GM08714 (cell line): Measurements from ENCODE around the gene ROBO2.

ENCODE experiments used
- H3K4me3 ChIP-seq: fragments of 200-500 bp; sonication (Bioruptor generic); 2 replicates; pipeline ENCODE4 v1.5.1; 2014; ENCODE audit warnings: mild to moderate bottlenecking, low read length, inconsistent platforms
- ZNF274 ChIP-seq: IDR thresholded peaks from 2 replicates; pipeline ENCODE4 v1.6.1; 2012; ENCODE audit warnings: mild to moderate bottlenecking, low read depth, low read length

Gene ROBO2

GRCh38 chr3:77039606-77040171 lies at the start of gene ROBO2:
ROBO2 (plus strand) TSS chr3:77040099; CDS start chr3:77040786, 687 bp downstream.
- no peak for TF ChIP-seq ZNF274
- peak within 1 kb of the TSS; percentile 23; the same call in 1 of the 2 replicates for H3K4me3 ChIP-seq

GRCh38 chr3:76990606-76991005 lies 49.3 kb upstream of the ROBO2 start:
- no peak for TF ChIP-seq ZNF274
- no peak overlapping the region for H3K4me3 ChIP-seq

GRCh38 chr3:76991165-76991564 lies 48.7 kb upstream of the ROBO2 start:
- no peak for TF ChIP-seq ZNF274

GRCh38 chr3:76997733-76998132 lies 42.2 kb upstream of the ROBO2 start:
- no peak for TF ChIP-seq ZNF274
- H3K4me3 ChIP-seq, result no peak overlapping the region

More at GRCh38 chr3:76991165-76991564, 48.7 kb upstream of the ROBO2 start:
- H3K4me3 ChIP-seq, result no peak overlapping the region

- no peak for TF ChIP-seq ZNF274
- no peak overlapping the region for H3K4me3 ChIP-seq
Observed at GRCh38 chr3:76998555-76998954, 41.3 kb upstream of the ROBO2 start.

- TF ChIP-seq ZNF274, result no peak
- no peak overlapping the region for H3K4me3 ChIP-seq
Observed at GRCh38 chr3:77001062-77001701, 38.7 kb upstream of the ROBO2 start.

- TF ChIP-seq ZNF274, result no peak
- no peak overlapping the region for H3K4me3 ChIP-seq
Observed at GRCh38 chr3:77014226-77014625, 25.7 kb upstream of the ROBO2 start.

GRCh38 chr3:77025471-77025870 lies 14.4 kb upstream of the ROBO2 start:
- no peak for TF ChIP-seq ZNF274
- H3K4me3 ChIP-seq, result no peak overlapping the region

- no peak for TF ChIP-seq ZNF274
- H3K4me3 ChIP-seq, result no peak overlapping the region
Observed at GRCh38 chr3:77026904-77027634, 12.8 kb upstream of the ROBO2 start.

- no peak overlapping the region for H3K4me3 ChIP-seq
- TF ChIP-seq ZNF274, result no peak
Observed at GRCh38 chr3:77028005-77028404, 11.9 kb upstream of the ROBO2 start.

- no peak for TF ChIP-seq ZNF274
- no peak overlapping the region for H3K4me3 ChIP-seq
Observed at GRCh38 chr3:77038468-77038929, 1.4 kb upstream of the ROBO2 start.

GRCh38 chr3:77038930-77039605 lies 831 bp upstream of the ROBO2 start:
- H3K4me3 ChIP-seq, result no peak overlapping the region
- TF ChIP-seq ZNF274, result no peak

GRCh38 chr3:77040216-77040615 lies 317 bp downstream of the ROBO2 start:
- TF ChIP-seq ZNF274, result no peak
- peak overlapping the region; percentile 23; the same call in 1 of the 2 replicates for H3K4me3 ChIP-seq

GRCh38 chr3:77040926-77041722 lies 1.2 kb downstream of the ROBO2 start:
- TF ChIP-seq ZNF274, result no peak

GRCh38 chr3:77041811-77042210 lies 1.9 kb downstream of the ROBO2 start:
- no peak for TF ChIP-seq ZNF274
- no peak overlapping the region for H3K4me3 ChIP-seq

More at GRCh38 chr3:77040926-77041722, 1.2 kb downstream of the ROBO2 start:
- no peak overlapping the region; the same call in 1 of the 2 replicates for H3K4me3 ChIP-seq
